ENCODE results near the gene AMN1. TPM values are rescaled to one million over a fixed set of nuclear protein-coding genes. Genes with fewer than 3 reads are reported as not detected.
"Not testable (repeated sequence)": the region's sequence is repeated elsewhere in the genome, so short reads cannot be mapped to it uniquely, and the experiment has no call there.

The AMN1 gene
- total RNA-seq, 1 donor from 2014 or later: 10.0 TPM

- Histone ChIP-seq H3K4me3 (ENCODE audit: low read depth, low read length) (no peak overlapping the region), H3K27me3 (ENCODE audit: control insufficient read depth, insufficient read depth, low read length) (no peaks in the 10 kb centered on the region), H3K36me3 (ENCODE audit: control insufficient read depth, insufficient read depth, low read length) (no peaks in the 10 kb centered on the region)
- TF ChIP-seq, protein P1, sequence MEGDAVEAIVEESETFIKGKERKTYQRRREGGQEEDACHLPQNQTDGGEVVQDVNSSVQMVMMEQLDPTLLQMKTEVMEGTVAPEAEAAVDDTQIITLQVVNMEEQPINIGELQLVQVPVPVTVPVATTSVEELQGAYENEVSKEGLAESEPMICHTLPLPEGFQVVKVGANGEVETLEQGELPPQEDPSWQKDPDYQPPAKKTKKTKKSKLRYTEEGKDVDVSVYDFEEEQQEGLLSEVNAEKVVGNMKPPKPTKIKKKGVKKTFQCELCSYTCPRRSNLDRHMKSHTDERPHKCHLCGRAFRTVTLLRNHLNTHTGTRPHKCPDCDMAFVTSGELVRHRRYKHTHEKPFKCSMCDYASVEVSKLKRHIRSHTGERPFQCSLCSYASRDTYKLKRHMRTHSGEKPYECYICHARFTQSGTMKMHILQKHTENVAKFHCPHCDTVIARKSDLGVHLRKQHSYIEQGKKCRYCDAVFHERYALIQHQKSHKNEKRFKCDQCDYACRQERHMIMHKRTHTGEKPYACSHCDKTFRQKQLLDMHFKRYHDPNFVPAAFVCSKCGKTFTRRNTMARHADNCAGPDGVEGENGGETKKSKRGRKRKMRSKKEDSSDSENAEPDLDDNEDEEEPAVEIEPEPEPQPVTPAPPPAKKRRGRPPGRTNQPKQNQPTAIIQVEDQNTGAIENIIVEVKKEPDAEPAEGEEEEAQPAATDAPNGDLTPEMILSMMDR (IDR thresholded peaks at IDR 0.05; ENCODE audit: insufficient read depth, low read length, severe bottlenecking): peak; percentile 24
- FAIRE-seq: no peak
- DNase-seq (ENCODE audit: low read depth): peak; percentile 54
Measured at GRCh38 chr12:31702047-31702446, 26.8 kb downstream of the AMN1 start.

GRCh38 chr12:31689921-31690320 lies 38.9 kb downstream of the AMN1 start:
- H3K27me3 ChIP-seq (ENCODE audit: control insufficient read depth, insufficient read depth, low read length); DNase-seq (ENCODE audit: low read depth); H3K36me3 ChIP-seq (ENCODE audit: control insufficient read depth, insufficient read depth, low read length); FAIRE-seq; H3K4me3 ChIP-seq (ENCODE audit: low read depth, low read length): not testable (repeated sequence)

- Histone ChIP-seq H3K4me3 (ENCODE audit: low read depth, low read length) (no peak overlapping the region), H3K27me3 (ENCODE audit: control insufficient read depth, insufficient read depth, low read length) (no peaks in the 10 kb centered on the region), H3K36me3 (ENCODE audit: control insufficient read depth, insufficient read depth, low read length) (no peaks in the 10 kb centered on the region)
- no peak for FAIRE-seq
- no peak for DNase-seq (ENCODE audit: low read depth)
- TF ChIP-seq, protein P1 (IDR thresholded peaks at IDR 0.05; ENCODE audit: insufficient read depth, low read length, severe bottlenecking): no peak
Measured at GRCh38 chr12:31687101-31687527, 41.7 kb downstream of the AMN1 start.

DNA sequence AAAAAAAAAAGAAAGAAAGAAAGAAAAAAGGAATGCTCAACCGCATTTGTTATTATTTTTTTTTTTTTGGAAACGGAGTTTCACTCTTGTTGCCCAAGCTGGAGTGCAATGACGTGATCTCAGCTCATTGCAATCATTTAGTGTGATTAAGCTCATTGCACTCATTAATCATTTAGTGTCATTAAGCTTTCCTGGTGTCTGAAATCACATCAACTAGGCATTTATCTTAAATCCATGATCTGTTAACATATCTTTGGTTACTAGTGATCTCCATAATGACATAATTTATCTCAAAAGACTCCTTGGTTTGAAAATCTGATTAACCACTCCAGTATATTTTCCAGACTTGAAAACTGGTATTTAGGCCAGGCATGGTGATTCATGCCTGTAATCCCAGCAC lies 43.0 kb downstream of the AMN1 start:
- no peak for FAIRE-seq
- no peak for DNase-seq (ENCODE audit: low read depth)
- TF ChIP-seq, protein P1 (IDR thresholded peaks at IDR 0.05; ENCODE audit: insufficient read depth, low read length, severe bottlenecking): no peak
- Histone ChIP-seq H3K4me3 (ENCODE audit: low read depth, low read length) (no peak overlapping the region), H3K27me3 (ENCODE audit: control insufficient read depth, insufficient read depth, low read length) (no peaks in the 10 kb centered on the region), H3K36me3 (ENCODE audit: control insufficient read depth, insufficient read depth, low read length) (no peaks in the 10 kb centered on the region)

- TF ChIP-seq, protein P1 (IDR thresholded peaks at IDR 0.05; ENCODE audit: insufficient read depth, low read length, severe bottlenecking): peak; percentile 79
- no peaks in the 10 kb centered on the region for H3K27me3 ChIP-seq (ENCODE audit: control insufficient read depth, insufficient read depth, low read length)
- peak; percentile 68 for DNase-seq (ENCODE audit: low read depth)
- H3K4me3 ChIP-seq (ENCODE audit: low read depth, low read length): no peak overlapping the region
- FAIRE-seq: no peak
- H3K36me3 ChIP-seq (ENCODE audit: control insufficient read depth, insufficient read depth, low read length): no peaks in the 10 kb centered on the region
Measured at GRCh38 chr12:31682136-31682962, 46.5 kb downstream of the AMN1 start.

DNA sequence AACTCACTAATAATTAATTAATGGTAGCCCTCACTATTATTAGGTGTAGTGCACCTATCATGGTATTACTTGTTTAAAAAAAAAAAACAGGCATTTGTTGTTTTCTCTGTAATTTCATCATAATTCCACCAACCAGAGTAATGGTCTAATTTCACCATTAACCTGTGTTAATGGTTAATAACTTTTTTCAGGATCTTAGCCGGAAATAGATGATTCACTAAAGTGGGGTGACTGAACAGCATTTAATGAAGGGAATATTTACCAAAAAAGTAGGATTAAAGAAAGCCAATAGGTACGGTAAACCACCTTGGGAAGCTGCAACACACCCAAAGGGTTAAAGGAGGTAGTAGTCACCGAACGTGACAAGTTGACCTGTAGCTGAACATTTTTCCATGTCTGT lies 56.3 kb downstream of the AMN1 start:
- FAIRE-seq (no peak), DNase-seq (ENCODE audit: low read depth) (no peak)
- no peaks in the 10 kb centered on the region for H3K27me3 ChIP-seq (ENCODE audit: control insufficient read depth, insufficient read depth, low read length)
- no peak overlapping the region for H3K4me3 ChIP-seq (ENCODE audit: low read depth, low read length)
- H3K36me3 ChIP-seq (ENCODE audit: control insufficient read depth, insufficient read depth, low read length): no peaks in the 10 kb centered on the region
- TF ChIP-seq, protein P1 (IDR thresholded peaks at IDR 0.05; ENCODE audit: insufficient read depth, low read length, severe bottlenecking): no peak

DNA sequence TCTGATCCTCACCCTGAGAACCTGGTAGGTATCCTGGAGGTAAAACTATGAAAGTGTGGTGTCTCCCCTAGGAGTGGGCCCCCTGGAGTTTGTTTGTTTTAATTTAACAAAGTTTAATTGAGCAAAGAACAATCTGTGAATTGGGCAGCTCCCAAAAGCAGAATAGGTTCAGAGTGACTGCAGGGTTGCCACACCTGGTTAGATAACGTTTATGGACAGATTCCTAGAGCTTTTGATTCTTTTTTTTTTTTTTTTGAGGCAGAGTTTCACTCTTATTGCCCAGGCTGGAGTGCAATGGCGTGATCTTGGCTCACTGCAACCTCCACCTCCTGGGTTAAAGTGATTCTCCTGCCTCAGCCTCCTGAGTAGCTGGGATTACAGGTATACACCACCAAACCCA lies 59.2 kb downstream of the AMN1 start:
- not testable (repeated sequence) for H3K36me3 ChIP-seq (ENCODE audit: control insufficient read depth, insufficient read depth, low read length); H3K27me3 ChIP-seq (ENCODE audit: control insufficient read depth, insufficient read depth, low read length); H3K4me3 ChIP-seq (ENCODE audit: low read depth, low read length); FAIRE-seq; DNase-seq (ENCODE audit: low read depth)
